ENCODE data around the gene DGKI. TPM values are rescaled to one million over a fixed set of nuclear protein-coding genes. Genes with fewer than 3 reads are reported as not detected.
A peak's percentile ranks its signal among the peaks of the same experiment; 100 is the strongest.

DGKI gene
- total and polyA plus RNA-seq, 2 donors (not counting 1 experiment from before 2014, with no cell fraction given): 0.74 to 2.1 TPM

DNA sequence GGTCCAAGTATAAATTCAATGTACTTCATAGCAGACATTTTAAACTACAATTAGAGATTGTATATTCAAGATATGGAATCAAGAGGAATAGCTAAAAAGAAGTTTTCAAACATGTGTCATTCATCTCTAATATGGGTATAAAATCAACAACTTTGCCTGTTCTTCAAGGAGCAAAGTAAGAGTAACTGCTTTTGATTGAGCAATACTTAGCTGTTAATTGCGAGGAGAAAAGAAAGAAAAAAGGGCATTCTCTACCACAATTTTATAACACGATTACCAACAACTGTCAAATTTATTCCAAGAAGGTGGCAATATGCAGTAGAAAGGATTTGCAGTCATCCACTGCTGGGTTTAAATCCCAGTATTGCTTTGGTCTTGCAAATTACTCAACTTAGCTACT lies 356.9 kb downstream of the DGKI start:
- H3K27me3 ChIP-seq (ENCODE audit: control insufficient read depth, insufficient read depth, low read length): no peaks in the 10 kb centered on the region
- no peaks in the 10 kb centered on the region for H4K20me1 ChIP-seq (ENCODE audit: control insufficient read depth, extremely low read depth, insufficient read depth, low read length)
- no peaks in the 10 kb centered on the region for H3K79me2 ChIP-seq (ENCODE audit: control insufficient read depth, insufficient read depth, low read length)
- no peak overlapping the region for H3K27ac ChIP-seq (ENCODE audit: insufficient read depth, low read length)
- no peak overlapping the region for H3K9ac ChIP-seq (ENCODE audit: insufficient read depth, low read length)
- no peaks in the 10 kb centered on the region for H3K9me3 ChIP-seq (ENCODE audit: control insufficient read depth, insufficient read depth, low read depth, low read length)
- no peak overlapping the region for H2AFZ ChIP-seq (ENCODE audit: low read length)
- H3K4me1 ChIP-seq (ENCODE audit: control insufficient read depth, extremely low read depth, insufficient read depth, low read length): no peaks in the 10 kb centered on the region
- TF ChIP-seq EZH2 (IDR thresholded peaks at IDR 0.05; ENCODE audit: low read length, missing control alignments): no peak
- TF ChIP-seq, protein P1, sequence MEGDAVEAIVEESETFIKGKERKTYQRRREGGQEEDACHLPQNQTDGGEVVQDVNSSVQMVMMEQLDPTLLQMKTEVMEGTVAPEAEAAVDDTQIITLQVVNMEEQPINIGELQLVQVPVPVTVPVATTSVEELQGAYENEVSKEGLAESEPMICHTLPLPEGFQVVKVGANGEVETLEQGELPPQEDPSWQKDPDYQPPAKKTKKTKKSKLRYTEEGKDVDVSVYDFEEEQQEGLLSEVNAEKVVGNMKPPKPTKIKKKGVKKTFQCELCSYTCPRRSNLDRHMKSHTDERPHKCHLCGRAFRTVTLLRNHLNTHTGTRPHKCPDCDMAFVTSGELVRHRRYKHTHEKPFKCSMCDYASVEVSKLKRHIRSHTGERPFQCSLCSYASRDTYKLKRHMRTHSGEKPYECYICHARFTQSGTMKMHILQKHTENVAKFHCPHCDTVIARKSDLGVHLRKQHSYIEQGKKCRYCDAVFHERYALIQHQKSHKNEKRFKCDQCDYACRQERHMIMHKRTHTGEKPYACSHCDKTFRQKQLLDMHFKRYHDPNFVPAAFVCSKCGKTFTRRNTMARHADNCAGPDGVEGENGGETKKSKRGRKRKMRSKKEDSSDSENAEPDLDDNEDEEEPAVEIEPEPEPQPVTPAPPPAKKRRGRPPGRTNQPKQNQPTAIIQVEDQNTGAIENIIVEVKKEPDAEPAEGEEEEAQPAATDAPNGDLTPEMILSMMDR (conservative IDR thresholded peaks at IDR 0.05 in 1 of 2, IDR thresholded peaks at IDR 0.05 in 1 of 2; ENCODE audit: low read depth in 1 of 2, low read length in 2 of 2): no peak
- DNase-seq (ENCODE audit: low read depth in 2 of 2): no peak
- no peak overlapping the region for H3K4me3 ChIP-seq (replicated peaks in 1 of 4; ENCODE audit: control extremely low read depth in 1 of 4, insufficient read depth in 1 of 4, low read depth in 3 of 4, low read length in 4 of 4)
- no peaks in the 10 kb centered on the region for H3K36me3 ChIP-seq (ENCODE audit: control insufficient read depth, insufficient read depth, low read length)
- H3K4me2 ChIP-seq (ENCODE audit: extremely low read depth, insufficient read depth, low read length): no peak overlapping the region

DNA sequence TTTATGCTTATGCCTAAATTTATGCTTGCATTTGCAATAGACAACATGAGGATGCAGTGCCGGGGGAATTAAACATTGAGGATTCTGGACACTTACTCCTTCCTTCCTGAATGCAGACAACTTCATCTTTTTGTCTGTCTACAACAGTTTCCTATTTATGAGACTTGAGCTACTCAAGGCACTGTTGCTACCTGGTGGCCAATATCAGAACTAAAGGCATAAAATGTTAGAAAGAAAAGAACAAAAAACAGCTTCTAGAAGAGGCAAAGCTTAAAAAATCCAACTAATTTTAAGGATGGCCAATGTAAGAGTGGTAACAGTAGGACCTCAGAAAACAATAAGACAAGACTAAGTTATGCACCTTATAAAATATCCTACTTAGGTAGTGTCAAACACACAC lies 358.7 kb downstream of the DGKI start:
- no peaks in the 10 kb centered on the region for H3K4me1 ChIP-seq (ENCODE audit: control insufficient read depth, extremely low read depth, insufficient read depth, low read length)
- H3K27me3 ChIP-seq (ENCODE audit: control insufficient read depth, insufficient read depth, low read length): no peaks in the 10 kb centered on the region
- H3K27ac ChIP-seq (ENCODE audit: insufficient read depth, low read length): no peak overlapping the region
- no peaks in the 10 kb centered on the region for H3K36me3 ChIP-seq (ENCODE audit: control insufficient read depth, insufficient read depth, low read length)
- H3K9ac ChIP-seq (ENCODE audit: insufficient read depth, low read length): no peak overlapping the region
- H2AFZ ChIP-seq (ENCODE audit: low read length): no peak overlapping the region
- no peaks in the 10 kb centered on the region for H3K9me3 ChIP-seq (ENCODE audit: control insufficient read depth, insufficient read depth, low read depth, low read length)
- H4K20me1 ChIP-seq (ENCODE audit: control insufficient read depth, extremely low read depth, insufficient read depth, low read length): no peaks in the 10 kb centered on the region
- no peak overlapping the region for H3K4me3 ChIP-seq (replicated peaks in 1 of 4; ENCODE audit: control extremely low read depth in 1 of 4, insufficient read depth in 1 of 4, low read depth in 3 of 4, low read length in 4 of 4)
- peak; percentile 8 to 21 for DNase-seq (ENCODE audit: low read depth in 2 of 2)
- no peaks in the 10 kb centered on the region for H3K79me2 ChIP-seq (ENCODE audit: control insufficient read depth, insufficient read depth, low read length)
- no peak for TF ChIP-seq EZH2 (IDR thresholded peaks at IDR 0.05; ENCODE audit: low read length, missing control alignments)
- TF ChIP-seq, protein P1 (conservative IDR thresholded peaks at IDR 0.05 in 1 of 2, IDR thresholded peaks at IDR 0.05 in 1 of 2; ENCODE audit: low read depth in 1 of 2, low read length in 2 of 2): peak in 1 of 2 donors; percentile 40
- no peak overlapping the region for H3K4me2 ChIP-seq (ENCODE audit: extremely low read depth, insufficient read depth, low read length)

- Histone ChIP-seq H3K4me1 (ENCODE audit: control insufficient read depth, extremely low read depth, insufficient read depth, low read length) (no peaks in the 10 kb centered on the region), H3K36me3 (ENCODE audit: control insufficient read depth, insufficient read depth, low read length) (no peaks in the 10 kb centered on the region), H3K9ac (ENCODE audit: insufficient read depth, low read length) (no peak overlapping the region), H3K27me3 (ENCODE audit: control insufficient read depth, insufficient read depth, low read length) (no peaks in the 10 kb centered on the region), H3K9me3 (ENCODE audit: control insufficient read depth, insufficient read depth, low read depth, low read length) (no peaks in the 10 kb centered on the region), H3K27ac (ENCODE audit: insufficient read depth, low read length) (no peak overlapping the region), H3K79me2 (ENCODE audit: control insufficient read depth, insufficient read depth, low read length) (no peaks in the 10 kb centered on the region), H4K20me1 (ENCODE audit: control insufficient read depth, extremely low read depth, insufficient read depth, low read length) (no peaks in the 10 kb centered on the region), H3K4me2 (ENCODE audit: extremely low read depth, insufficient read depth, low read length) (no peak overlapping the region), H3K4me3 (replicated peaks in 1 of 4; ENCODE audit: control extremely low read depth in 1 of 4, insufficient read depth in 1 of 4, low read depth in 3 of 4, low read length in 4 of 4) (no peak overlapping the region), H2AFZ (ENCODE audit: low read length) (no peak overlapping the region)
- no peak for DNase-seq (ENCODE audit: low read depth in 2 of 2)
- TF ChIP-seq, protein P1 (conservative IDR thresholded peaks at IDR 0.05 in 1 of 2, IDR thresholded peaks at IDR 0.05 in 1 of 2; ENCODE audit: low read depth in 1 of 2, low read length in 2 of 2): no peak
- TF ChIP-seq EZH2 (IDR thresholded peaks at IDR 0.05; ENCODE audit: low read length, missing control alignments): no peak
These were observed 361.0 kb downstream of the DGKI start for GRCh38 chr7:137485818-137486217.
